Measurements from ENCODE around the gene TEX10.
A peak's percentile ranks its signal among the peaks of the same experiment; 100 is the strongest.

- TF ChIP-seq POLR2A (IDR thresholded peaks at IDR 0.05; ENCODE audit: low read depth, low read length) (no peak), CTCF (conservative IDR thresholded peaks at IDR 0.05; ENCODE audit: low read depth, low read length) (no peak), ELK1 (IDR thresholded peaks at IDR 0.05; ENCODE audit: borderline replicate concordance, low read depth, low read length) (no peak), USF2 (IDR thresholded peaks at IDR 0.05; ENCODE audit: low read depth, low read length) (no peak), RFX5 (IDR thresholded peaks at IDR 0.05; ENCODE audit: low read depth, low read length) (no peak), CEBPB (IDR thresholded peaks at IDR 0.05; ENCODE audit: low read depth, low read length) (no peak), MAFK (IDR thresholded peaks at IDR 0.05; ENCODE audit: low read depth, low read length) (no peak), MXI1 (IDR thresholded peaks at IDR 0.05; ENCODE audit: borderline replicate concordance, low read depth, low read length) (0 out of 2 replicates have a peak, but pooled peaks have one; percentile 38), MAZ (IDR thresholded peaks at IDR 0.05; ENCODE audit: borderline replicate concordance, low read depth, low read length) (no peak)
These were observed 24.3 kb upstream of the TEX10 start for GRCh38 chr9:100377015-100377414.

All from IMR-90 (cell line).